Measurements from ENCODE around the gene MSTO1.
"Not testable (repeated sequence)": the region's sequence is repeated elsewhere in the genome, so short reads cannot be mapped to it uniquely, and the experiment has no call there.

The MSTO1 gene

GRCh38 chr1:155623357-155623756 is 13.3 kb downstream of the MSTO1 start:
- Histone ChIP-seq H3K27me3 (ENCODE audit: control insufficient read depth, insufficient read depth, low read length) (no peaks in the 10 kb centered on the region), H3K4me1 (ENCODE audit: control insufficient read depth, insufficient read depth, low read length) (no peaks in the 10 kb centered on the region), H3K4me3 (ENCODE audit: low read length) (no peak overlapping the region), H3K9me3 (replicated peaks; ENCODE audit: low read length) (no peaks in the 10 kb centered on the region), H3K9ac (ENCODE audit: low read depth, low read length) (no peak overlapping the region), H3K36me3 (ENCODE audit: insufficient read depth, low read length) (no peaks in the 10 kb centered on the region), H3K4me2 (ENCODE audit: low read length) (no peak overlapping the region)

DNA sequence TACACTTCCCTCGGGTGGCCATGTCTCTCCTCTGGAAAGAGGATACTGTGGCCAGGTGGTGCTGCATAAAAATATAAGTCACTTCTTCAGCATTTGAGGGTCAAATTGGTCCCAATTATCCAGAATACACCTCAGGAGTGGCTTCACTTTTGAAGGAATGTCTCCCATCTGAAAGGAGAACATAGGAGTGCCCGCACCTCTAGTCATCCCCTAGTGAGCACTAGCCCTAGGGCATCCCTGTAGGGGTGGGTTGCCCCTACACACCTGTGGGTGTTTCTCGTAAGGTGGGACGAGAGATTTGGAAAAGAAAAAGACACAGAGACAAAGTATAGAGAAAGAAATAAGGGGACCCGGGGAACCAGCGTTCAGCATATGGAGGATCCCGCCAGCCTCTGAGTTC is 16.4 kb downstream of the MSTO1 start:
- H3K4me3 ChIP-seq (ENCODE audit: low read length); H3K9me3 ChIP-seq (replicated peaks; ENCODE audit: low read length): not testable (repeated sequence)

DNA sequence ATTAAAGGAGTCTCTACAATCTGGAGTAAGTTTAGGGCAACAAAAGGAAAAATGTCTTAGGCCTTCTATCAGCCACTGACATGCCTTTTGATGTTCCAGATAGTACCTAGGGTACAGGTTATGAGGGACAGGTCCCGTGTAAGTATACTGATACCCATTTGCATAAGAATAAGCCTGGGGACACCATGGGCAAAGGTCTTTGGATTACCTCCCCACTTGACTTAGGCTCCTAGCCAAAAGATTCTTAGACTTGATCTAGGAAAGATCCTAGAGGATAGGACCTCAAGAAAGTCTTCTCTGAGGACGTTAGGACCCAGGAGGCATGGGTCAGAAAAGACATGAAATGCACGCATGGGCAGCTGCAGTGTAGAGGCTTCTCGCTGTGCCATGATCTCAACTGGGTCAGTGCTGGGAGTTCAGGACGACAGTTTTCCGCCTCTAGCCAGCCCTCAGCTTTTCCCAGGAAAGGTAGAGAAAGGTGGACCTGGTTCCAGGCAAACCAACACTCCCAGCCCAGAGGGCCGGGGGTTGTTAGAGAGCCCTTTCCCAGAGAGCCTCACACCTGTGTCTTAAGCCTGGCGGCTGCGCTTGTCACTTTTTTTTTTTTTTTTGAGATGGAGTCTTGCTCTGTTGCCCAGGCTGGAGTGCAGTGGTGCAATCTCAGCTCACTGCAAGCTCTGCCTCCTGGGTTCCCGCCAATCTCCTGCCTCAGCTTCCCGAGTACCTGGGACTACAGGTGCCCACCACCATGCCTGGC is 26.6 kb downstream of the MSTO1 start:
- H3K4me1 ChIP-seq (ENCODE audit: control insufficient read depth, insufficient read depth, low read length), result no peaks in the 10 kb centered on the region
- no peaks in the 10 kb centered on the region for H3K27me3 ChIP-seq (ENCODE audit: control insufficient read depth, insufficient read depth, low read length)
- H3K9ac ChIP-seq (ENCODE audit: low read depth, low read length), result no peak overlapping the region
- no peaks in the 10 kb centered on the region for H3K36me3 ChIP-seq (ENCODE audit: insufficient read depth, low read length)
- no peak overlapping the region for H3K4me2 ChIP-seq (ENCODE audit: low read length)
- no peak overlapping the region for H3K4me3 ChIP-seq (ENCODE audit: low read length)
- no peaks in the 10 kb centered on the region for H3K9me3 ChIP-seq (replicated peaks; ENCODE audit: low read length)

More for the DNA sequence above, 16.4 kb downstream of the MSTO1 start:
- H3K4me1 ChIP-seq (ENCODE audit: control insufficient read depth, insufficient read depth, low read length); H3K9ac ChIP-seq (ENCODE audit: low read depth, low read length); H3K36me3 ChIP-seq (ENCODE audit: insufficient read depth, low read length); H3K4me2 ChIP-seq (ENCODE audit: low read length); H3K27me3 ChIP-seq (ENCODE audit: control insufficient read depth, insufficient read depth, low read length): not testable (repeated sequence)

DNA sequence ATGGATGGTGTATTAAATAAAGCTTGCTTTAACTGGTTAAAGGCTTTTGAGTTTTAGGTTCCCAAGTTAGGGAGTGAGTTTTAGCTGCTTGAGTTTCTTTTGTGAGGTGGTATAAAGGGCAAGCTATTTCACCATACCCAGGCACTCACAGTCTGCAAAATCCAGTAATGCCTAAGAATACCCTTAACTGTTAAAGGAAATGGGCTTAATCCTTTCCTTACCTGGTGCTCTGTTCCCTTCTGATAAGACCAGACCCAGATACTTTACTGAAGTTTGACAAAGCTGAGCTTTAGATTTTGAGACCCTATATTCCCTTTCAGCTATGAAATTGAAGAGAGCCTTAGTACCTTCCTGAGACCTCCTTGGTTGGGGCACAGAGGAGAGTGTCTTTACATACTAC is 30.3 kb downstream of the MSTO1 start:
- Histone ChIP-seq H3K9me3 (replicated peaks; ENCODE audit: low read length) (peaks cover 4% of the 10 kb centered on the region), H3K9ac (ENCODE audit: low read depth, low read length) (no peak overlapping the region), H3K4me3 (ENCODE audit: low read length) (no peak overlapping the region), H3K36me3 (ENCODE audit: insufficient read depth, low read length) (peaks cover 5% of the 10 kb centered on the region), H3K4me2 (ENCODE audit: low read length) (no peak overlapping the region), H3K27me3 (ENCODE audit: control insufficient read depth, insufficient read depth, low read length) (no peaks in the 10 kb centered on the region), H3K4me1 (ENCODE audit: control insufficient read depth, insufficient read depth, low read length) (no peaks in the 10 kb centered on the region)

DNA sequence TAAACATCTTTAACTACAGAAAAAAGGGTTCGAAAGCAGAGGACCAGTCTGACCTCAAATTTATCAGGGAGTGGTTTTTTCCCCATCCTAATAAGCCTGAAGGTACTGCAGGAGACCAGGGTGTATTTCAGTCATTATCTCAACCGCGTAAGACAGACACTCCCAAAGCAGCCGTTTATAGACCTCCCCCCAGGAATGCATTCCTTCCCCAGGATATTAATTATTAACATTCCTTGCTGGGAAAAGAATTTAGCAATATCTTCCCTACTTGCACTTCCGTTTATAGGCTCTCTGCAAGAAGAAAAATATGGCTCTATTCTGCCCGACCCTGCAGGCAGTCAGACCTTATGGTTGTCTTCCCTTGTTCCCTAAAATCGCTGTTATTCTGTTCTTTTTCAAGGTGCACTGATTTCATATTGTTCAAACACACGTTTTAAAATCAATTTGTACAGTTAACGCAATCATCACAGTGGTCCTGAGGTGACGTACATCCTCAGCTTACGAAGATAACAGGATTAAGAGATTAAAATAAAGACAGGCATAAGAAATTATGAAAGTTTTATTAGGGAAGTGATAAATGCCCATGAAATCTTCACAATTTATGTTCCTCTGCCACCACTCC is 32.7 kb downstream of the MSTO1 start:
- not testable (repeated sequence) for H3K9ac ChIP-seq (ENCODE audit: low read depth, low read length); H3K36me3 ChIP-seq (ENCODE audit: insufficient read depth, low read length); H3K4me1 ChIP-seq (ENCODE audit: control insufficient read depth, insufficient read depth, low read length); H3K27me3 ChIP-seq (ENCODE audit: control insufficient read depth, insufficient read depth, low read length); H3K4me3 ChIP-seq (ENCODE audit: low read length); H3K4me2 ChIP-seq (ENCODE audit: low read length); H3K9me3 ChIP-seq (replicated peaks; ENCODE audit: low read length)

- no peak overlapping the region for H3K9ac ChIP-seq (ENCODE audit: low read depth, low read length)
- peaks cover 4% of the 10 kb centered on the region for H3K9me3 ChIP-seq (replicated peaks; ENCODE audit: low read length)
- H3K4me3 ChIP-seq (ENCODE audit: low read length), result no peak overlapping the region
- H3K27me3 ChIP-seq (ENCODE audit: control insufficient read depth, insufficient read depth, low read length), result no peaks in the 10 kb centered on the region
- H3K4me1 ChIP-seq (ENCODE audit: control insufficient read depth, insufficient read depth, low read length), result peaks cover 2% of the 10 kb centered on the region
- H3K36me3 ChIP-seq (ENCODE audit: insufficient read depth, low read length), result peaks cover 5% of the 10 kb centered on the region
- H3K4me2 ChIP-seq (ENCODE audit: low read length), result no peak overlapping the region
Observed at GRCh38 chr1:155643230-155643629, 33.2 kb downstream of the MSTO1 start.

DNA sequence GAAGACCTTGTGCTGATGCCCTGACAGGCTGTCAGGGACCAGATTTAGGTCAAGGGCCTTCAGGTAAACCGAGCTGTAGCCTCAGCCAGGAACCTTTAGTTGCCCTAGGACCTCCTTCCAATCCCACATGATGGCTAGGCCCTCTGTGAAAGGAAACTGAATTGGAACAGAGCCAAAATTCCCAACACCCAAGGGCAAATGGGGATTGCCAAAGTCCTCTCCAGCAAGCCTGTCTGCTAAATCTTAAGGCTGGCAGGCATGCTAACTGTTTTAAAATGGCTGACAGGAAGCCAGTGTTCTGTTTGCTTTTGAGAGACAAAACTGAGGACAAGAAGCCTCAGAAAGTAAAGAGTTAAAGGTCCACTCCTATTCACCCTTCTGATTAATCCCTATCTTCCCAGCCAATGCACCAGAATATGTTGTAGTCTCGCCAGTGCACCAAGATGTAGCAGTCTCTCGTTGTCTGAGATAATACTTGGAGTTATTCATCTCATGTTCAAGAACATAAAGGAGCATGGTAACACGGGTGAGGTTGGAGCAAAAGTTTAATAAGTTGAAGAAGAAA is 35.1 kb downstream of the MSTO1 start:
- Histone ChIP-seq H3K4me2 (ENCODE audit: low read length) (no peak overlapping the region), H3K9ac (ENCODE audit: low read depth, low read length) (no peak overlapping the region), H3K9me3 (replicated peaks; ENCODE audit: low read length) (peaks cover 4% of the 10 kb centered on the region), H3K27me3 (ENCODE audit: control insufficient read depth, insufficient read depth, low read length) (no peaks in the 10 kb centered on the region), H3K36me3 (ENCODE audit: insufficient read depth, low read length) (peaks cover 5% of the 10 kb centered on the region), H3K4me1 (ENCODE audit: control insufficient read depth, insufficient read depth, low read length) (peaks cover 8% of the 10 kb centered on the region), H3K4me3 (ENCODE audit: low read length) (no peak overlapping the region)

DNA sequence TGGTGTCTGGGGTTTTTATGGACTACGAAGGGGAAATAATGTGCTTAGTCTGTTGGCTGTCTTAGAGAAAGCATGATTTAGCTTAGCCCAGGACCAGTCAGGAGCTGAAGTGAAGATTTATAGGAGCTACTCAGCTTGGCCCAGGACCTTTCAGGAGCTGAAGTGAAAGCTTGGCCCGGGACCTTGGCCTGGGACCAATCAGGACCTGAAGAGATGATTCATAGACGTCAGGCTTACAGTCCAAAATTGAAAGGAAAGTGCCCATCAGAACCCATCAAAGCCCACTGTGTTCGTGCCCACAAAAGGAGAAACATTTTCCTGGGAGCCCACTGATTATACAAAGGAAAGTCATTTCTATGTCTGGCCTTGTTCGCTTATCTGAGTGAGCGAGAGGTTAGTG is 35.6 kb downstream of the MSTO1 start:
- Histone ChIP-seq H3K9me3 (replicated peaks; ENCODE audit: low read length) (peaks cover 4% of the 10 kb centered on the region), H3K9ac (ENCODE audit: low read depth, low read length) (no peak overlapping the region), H3K27me3 (ENCODE audit: control insufficient read depth, insufficient read depth, low read length) (no peaks in the 10 kb centered on the region), H3K36me3 (ENCODE audit: insufficient read depth, low read length) (peaks cover 5% of the 10 kb centered on the region), H3K4me1 (ENCODE audit: control insufficient read depth, insufficient read depth, low read length) (peaks cover 10% of the 10 kb centered on the region), H3K4me2 (ENCODE audit: low read length) (no peak overlapping the region), H3K4me3 (ENCODE audit: low read length) (no peak overlapping the region)

DNA sequence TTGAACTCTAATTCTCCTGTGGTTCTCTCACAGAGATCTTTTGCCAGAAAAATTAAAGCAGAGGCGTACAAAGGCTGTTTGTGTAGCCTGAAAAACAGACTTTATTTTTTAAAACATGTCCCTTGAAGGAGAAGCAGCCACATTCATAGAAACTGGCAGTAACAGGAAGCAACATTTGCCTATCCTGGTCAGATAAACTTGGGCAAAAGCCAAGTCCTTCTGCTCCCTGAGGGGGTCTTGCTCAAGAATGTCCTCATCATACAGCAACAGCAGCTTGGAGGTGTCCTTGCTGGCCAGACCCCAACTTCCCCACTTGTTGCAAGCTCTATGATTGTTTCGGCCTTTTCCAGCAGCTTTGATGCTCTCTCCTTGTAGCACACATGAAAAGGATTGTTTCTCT is 36.3 kb downstream of the MSTO1 start:
- Histone ChIP-seq H3K9ac (ENCODE audit: low read depth, low read length) (no peak overlapping the region), H3K4me3 (ENCODE audit: low read length) (no peak overlapping the region), H3K36me3 (ENCODE audit: insufficient read depth, low read length) (peaks cover 5% of the 10 kb centered on the region), H3K4me2 (ENCODE audit: low read length) (no peak overlapping the region), H3K9me3 (replicated peaks; ENCODE audit: low read length) (peaks cover 4% of the 10 kb centered on the region), H3K4me1 (ENCODE audit: control insufficient read depth, insufficient read depth, low read length) (peaks cover 15% of the 10 kb centered on the region), H3K27me3 (ENCODE audit: control insufficient read depth, insufficient read depth, low read length) (no peaks in the 10 kb centered on the region)

DNA sequence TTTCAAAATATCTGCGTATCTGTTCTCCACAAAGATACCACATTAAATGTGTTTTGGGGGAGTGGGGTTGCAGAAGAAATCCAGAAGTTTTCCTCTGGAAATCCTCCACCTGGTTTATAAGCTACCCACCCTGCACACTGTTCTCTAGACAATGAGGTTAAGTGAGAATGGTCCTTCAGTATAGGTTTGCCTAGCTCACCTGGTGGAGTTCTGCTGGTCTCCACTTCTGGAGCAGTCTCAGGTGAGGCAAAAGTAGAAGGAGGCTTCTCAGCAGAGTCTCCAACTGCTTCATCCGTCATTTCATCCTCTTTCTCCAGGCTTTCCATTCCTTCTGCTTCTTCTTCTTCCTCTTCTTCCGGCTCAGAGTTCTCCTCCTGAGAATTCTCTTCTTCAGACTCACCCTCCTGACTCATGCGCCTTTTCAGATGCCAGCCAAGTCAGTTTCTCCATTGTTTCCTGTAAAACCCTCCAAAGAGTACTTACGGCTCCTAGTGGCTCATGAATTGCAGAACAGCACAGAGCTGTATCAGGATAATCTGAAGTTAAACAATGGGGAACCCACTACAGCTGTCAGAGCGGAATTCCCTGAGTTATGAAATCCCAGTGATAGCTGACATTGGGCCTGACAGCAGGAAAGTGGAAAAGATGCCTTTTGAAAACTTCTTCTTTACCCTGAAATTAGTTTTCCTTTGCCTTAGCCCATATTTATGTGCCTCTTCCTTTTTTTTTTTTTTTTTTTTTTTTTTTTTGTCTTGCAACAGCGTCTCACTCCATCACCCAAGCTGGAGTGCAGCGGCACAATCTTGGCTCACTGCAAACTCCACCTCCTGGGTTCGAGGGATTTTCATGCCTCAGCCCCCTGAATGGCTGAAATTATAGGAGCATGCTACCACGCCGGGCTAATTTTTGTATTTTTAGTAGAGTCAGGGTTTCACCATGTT is 38.5 kb downstream of the MSTO1 start:
- Histone ChIP-seq H3K4me2 (ENCODE audit: low read length) (peak overlapping the region; percentile 92), H3K9me3 (replicated peaks; ENCODE audit: low read length) (no peaks in the 10 kb centered on the region), H3K27me3 (ENCODE audit: control insufficient read depth, insufficient read depth, low read length) (no peaks in the 10 kb centered on the region), H3K4me3 (ENCODE audit: low read length) (peak overlapping the region; percentile 74), H3K9ac (ENCODE audit: low read depth, low read length) (peak overlapping the region; percentile 63), H3K36me3 (ENCODE audit: insufficient read depth, low read length) (peaks cover 5% of the 10 kb centered on the region), H3K4me1 (ENCODE audit: control insufficient read depth, insufficient read depth, low read length) (peaks cover 26% of the 10 kb centered on the region)

DNA sequence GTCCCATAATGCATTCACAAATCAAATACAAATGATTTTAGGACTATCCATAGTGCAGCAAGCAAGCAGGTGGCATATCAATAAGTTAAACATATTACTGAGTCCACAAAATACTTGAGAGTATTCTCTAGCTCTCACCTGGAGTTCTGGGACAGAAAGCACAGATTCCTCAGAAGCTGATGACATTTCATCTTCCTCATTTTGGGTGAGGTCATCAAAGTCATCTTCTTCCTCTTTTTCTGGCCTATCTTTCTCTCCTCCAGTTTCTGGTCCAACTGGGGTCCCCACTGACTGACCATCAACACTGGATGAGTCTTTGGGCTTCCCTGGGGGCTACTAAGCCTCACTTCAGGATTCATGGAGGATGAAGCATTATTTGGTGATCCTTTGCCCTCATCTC is 39.7 kb downstream of the MSTO1 start:
- peaks cover 26% of the 10 kb centered on the region for H3K4me1 ChIP-seq (ENCODE audit: control insufficient read depth, insufficient read depth, low read length)
- H3K4me2 ChIP-seq (ENCODE audit: low read length), result no peak overlapping the region
- H3K9me3 ChIP-seq (replicated peaks; ENCODE audit: low read length), result no peaks in the 10 kb centered on the region
- H3K27me3 ChIP-seq (ENCODE audit: control insufficient read depth, insufficient read depth, low read length), result no peaks in the 10 kb centered on the region
- H3K36me3 ChIP-seq (ENCODE audit: insufficient read depth, low read length), result no peaks in the 10 kb centered on the region
- H3K9ac ChIP-seq (ENCODE audit: low read depth, low read length), result no peak overlapping the region
- no peak overlapping the region for H3K4me3 ChIP-seq (ENCODE audit: low read length)
